RWPE2 (cell line): ENCODE results near the gene THAP5.
A peak's percentile ranks its signal among the peaks of the same experiment; 100 is the strongest.

Source experiments
- ATAC-seq: fragments of 200-7000 bp; cut with Tn5 transposase; 3 replicates; pipeline ENCODE4 v1.9.1; 2021; ENCODE audit warnings: low read depth
- DNase-seq: peaks from one replicate; pipeline ENCODE4 v3.0.0-alpha.2; 2020; ENCODE audit warnings: low spot score
- H3K27ac ChIP-seq: fragments of 450-650 bp; 2 replicates; pipeline ENCODE4 v1.5.1; 2017; ENCODE audit warnings: mild to moderate bottlenecking; ENCODE audit not compliant: poor library complexity, severe bottlenecking
- H3K27me3 ChIP-seq: fragments of 250-450 bp; sonication (Bioruptor Pico); 2 replicates; pipeline ENCODE4 v1.5.1; 2021; ENCODE audit warnings: mild to moderate bottlenecking, moderate library complexity; ENCODE audit not compliant: insufficient read depth, poor library complexity, severe bottlenecking
- H3K36me3 ChIP-seq: fragments of 250-450 bp; sonication (Bioruptor Pico); 2 replicates; pipeline ENCODE4 v1.5.1; 2020; ENCODE audit warnings: low read depth, mild to moderate bottlenecking, moderate library complexity
- H3K4me1 ChIP-seq: fragments of 250-450 bp; sonication (Bioruptor Pico); 2 replicates; pipeline ENCODE4 v1.5.1; 2021; ENCODE audit warnings: mild to moderate bottlenecking, moderate library complexity; ENCODE audit not compliant: insufficient read depth, poor library complexity, severe bottlenecking
- H3K4me3 ChIP-seq: fragments of 250-450 bp; sonication (Bioruptor Pico); 2 replicates; pipeline ENCODE4 v1.5.1; 2021; ENCODE audit warnings: mild to moderate bottlenecking, moderate library complexity; ENCODE audit not compliant: severe bottlenecking
- H3K9me3 ChIP-seq: fragments of 250-450 bp; sonication (Bioruptor Pico); 2 replicates; pipeline ENCODE4 v1.5.1; 2021; ENCODE audit warnings: mild to moderate bottlenecking, moderate library complexity; ENCODE audit not compliant: severe bottlenecking
- CTCF ChIP-seq: fragments of 450-650 bp; IDR thresholded peaks from one replicate; pipeline ENCODE4 v1.5.1; 2017; ENCODE audit warnings: mild to moderate bottlenecking, moderate library complexity; ENCODE audit not compliant: poor library complexity, severe bottlenecking

Gene THAP5

GRCh38 chr7:108535744-108536143 is 33.8 kb downstream of the THAP5 start:
- TF ChIP-seq CTCF: no peak
- Histone ChIP-seq H3K4me3 (no peak overlapping the region), H3K36me3 (no peaks in the 10 kb centered on the region), H3K27ac (no peak overlapping the region), H3K9me3 (no peaks in the 10 kb centered on the region), H3K4me1 (no peaks in the 10 kb centered on the region), H3K27me3 (no peaks in the 10 kb centered on the region)
- no peak for DNase-seq
- no peak for ATAC-seq

GRCh38 chr7:108535257-108535656 is 34.2 kb downstream of the THAP5 start:
- Histone ChIP-seq H3K4me1 (no peaks in the 10 kb centered on the region), H3K27me3 (no peaks in the 10 kb centered on the region), H3K36me3 (no peaks in the 10 kb centered on the region), H3K4me3 (no peak overlapping the region), H3K9me3 (no peaks in the 10 kb centered on the region), H3K27ac (no peak overlapping the region)
- DNase-seq (no peak), ATAC-seq (no peak)
- TF ChIP-seq CTCF: no peak

- H3K27ac ChIP-seq: no peak overlapping the region
- no peaks in the 10 kb centered on the region for H3K27me3 ChIP-seq
- no peak overlapping the region for H3K4me3 ChIP-seq
- ATAC-seq (no peak), DNase-seq (no peak)
- no peak for TF ChIP-seq CTCF
- H3K4me1 ChIP-seq: peaks cover under 1% of the 10 kb centered on the region
- no peaks in the 10 kb centered on the region for H3K9me3 ChIP-seq
- H3K36me3 ChIP-seq: no peaks in the 10 kb centered on the region
Measured at GRCh38 chr7:108533712-108534111, 35.8 kb downstream of the THAP5 start.

GRCh38 chr7:108529341-108529740 is 40.2 kb downstream of the THAP5 start:
- peaks cover 24% of the 10 kb centered on the region for H3K4me1 ChIP-seq
- no peak for ATAC-seq
- TF ChIP-seq CTCF: no peak
- no peaks in the 10 kb centered on the region for H3K9me3 ChIP-seq
- no peak overlapping the region for H3K27ac ChIP-seq
- no peak for DNase-seq
- no peaks in the 10 kb centered on the region for H3K36me3 ChIP-seq
- no peaks in the 10 kb centered on the region for H3K27me3 ChIP-seq
- H3K4me3 ChIP-seq: no peak overlapping the region

GRCh38 chr7:108528183-108528712 is 41.3 kb downstream of the THAP5 start:
- DNase-seq (no peak), ATAC-seq (peak; percentile 37)
- H3K9me3 ChIP-seq: no peaks in the 10 kb centered on the region
- no peak overlapping the region for H3K4me3 ChIP-seq
- no peaks in the 10 kb centered on the region for H3K27me3 ChIP-seq
- TF ChIP-seq CTCF: no peak
- H3K27ac ChIP-seq: peak overlapping the region; percentile 75
- peaks cover 24% of the 10 kb centered on the region for H3K4me1 ChIP-seq
- H3K36me3 ChIP-seq: no peaks in the 10 kb centered on the region
